Measurements from ENCODE around the gene ASXL2.

- TF ChIP-seq POU6F1 (CRISPR knock-in tag; IDR thresholded peaks at IDR 0.05; ENCODE audit: borderline replicate concordance, low read depth) (no peak), TOX (CRISPR knock-in tag; IDR thresholded peaks at IDR 0.05; ENCODE audit: borderline replicate concordance) (no peak), TCF4 (CRISPR knock-in tag; IDR thresholded peaks at IDR 0.05; ENCODE audit: borderline replicate concordance) (no peak), ZFP30 (CRISPR knock-in tag; IDR thresholded peaks at IDR 0.05) (no peak), CREB5 (CRISPR knock-in tag; IDR thresholded peaks at IDR 0.05; ENCODE audit: low read depth) (no peak), BACH2 (CRISPR knock-in tag; IDR thresholded peaks at IDR 0.05; ENCODE audit: borderline replicate concordance) (no peak), ESRRG (CRISPR knock-in tag; IDR thresholded peaks at IDR 0.05) (no peak), ZNF70 (CRISPR knock-in tag; IDR thresholded peaks at IDR 0.05) (no peak), PATZ1 (CRISPR knock-in tag; IDR thresholded peaks at IDR 0.05; ENCODE audit: borderline replicate concordance) (no peak), CSRNP3 (CRISPR knock-in tag; IDR thresholded peaks at IDR 0.05) (no peak), ZNF8 (CRISPR knock-in tag; IDR thresholded peaks at IDR 0.05) (no peak), CSDC2 (CRISPR knock-in tag; IDR thresholded peaks at IDR 0.05) (no peak)
Measured at GRCh38 chr2:25833566-25833965, 44.7 kb downstream of the ASXL2 start.

Data from SK-N-SH treated with all-trans-retinoic acid at 6 μM for 48 hours (cell line).